ENCODE data around the gene TSPAN4. TPM values are rescaled to one million over a fixed set of nuclear protein-coding genes. Genes with fewer than 3 reads are reported as not detected.
A peak's percentile ranks its signal among the peaks of the same experiment; 100 is the strongest.

Gene TSPAN4
- total RNA-seq, 1 donor from 2014 or later: 40.2 TPM

- DNase-seq (ENCODE audit: low read depth, low spot score): no peak
- peaks cover 18% of the 10 kb centered on the region for H3K4me1 Mint-ChIP-seq
- peaks cover 15% of the 10 kb centered on the region for H3K27me3 Mint-ChIP-seq (ENCODE audit: low read depth)
These were observed 1.4 kb downstream of the TSPAN4 start for GRCh38 chr11:843818-844692.

DNA sequence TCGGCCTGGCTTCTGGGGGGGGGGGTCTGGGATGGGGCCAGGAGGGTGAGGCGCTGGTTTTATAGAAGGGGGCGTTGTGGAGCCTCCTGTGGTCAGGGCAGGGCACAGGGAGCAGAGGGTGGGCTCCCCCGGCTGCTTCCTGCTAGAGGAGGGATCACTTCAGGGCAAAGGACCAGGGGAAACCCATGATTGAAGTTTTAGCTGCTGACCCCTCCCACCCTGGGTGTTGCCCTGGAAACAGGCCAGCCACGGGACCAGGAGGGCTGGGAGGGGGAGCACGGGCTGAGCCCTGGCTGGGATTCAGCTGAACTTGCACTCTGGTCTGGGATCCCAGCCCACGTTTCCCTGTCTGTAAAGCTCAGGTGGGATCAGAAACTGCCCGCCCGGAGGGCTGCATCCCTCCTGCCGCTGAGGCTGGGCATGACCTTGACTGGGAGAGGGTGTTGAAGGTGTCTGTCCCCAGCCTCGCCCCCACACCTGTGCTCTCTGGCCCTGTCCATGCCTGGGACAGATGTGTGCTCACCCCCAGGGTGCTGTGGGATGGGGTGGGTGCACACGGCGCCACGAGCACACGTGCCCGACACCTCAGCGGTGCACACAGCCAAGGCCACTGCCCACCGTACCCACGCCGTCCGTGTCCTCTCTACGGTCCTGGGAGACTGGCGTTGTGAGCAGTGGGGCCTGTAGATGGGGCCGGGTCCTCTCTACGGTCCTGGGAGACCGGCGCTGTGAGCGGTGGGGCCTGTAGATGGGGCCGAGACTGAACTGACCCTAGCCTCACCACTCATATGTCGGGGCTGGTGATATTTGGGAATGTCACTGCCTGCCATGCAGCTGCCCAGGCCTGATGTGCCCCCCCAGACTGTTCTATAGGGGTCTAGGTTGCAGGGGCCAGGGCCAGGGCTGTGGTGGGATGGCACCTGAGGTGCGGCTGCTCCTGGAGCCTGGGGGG is 2.3 kb downstream of the TSPAN4 start:
- Mint-ChIP-seq H3K9me3 (no peaks in the 10 kb centered on the region), H3K27me3 (ENCODE audit: low read depth) (peaks cover 15% of the 10 kb centered on the region), H3K4me1 (peaks cover 18% of the 10 kb centered on the region), H3K36me3 (ENCODE audit: low read depth) (peaks cover 5% of the 10 kb centered on the region), H3K4me3 (peak overlapping the region; percentile 89), H3K27ac (ENCODE audit: unreplicated experiment) (no peak overlapping the region)
- peak; percentile 64 for DNase-seq (ENCODE audit: low read depth, low spot score)
- TF ChIP-seq, protein P1, sequence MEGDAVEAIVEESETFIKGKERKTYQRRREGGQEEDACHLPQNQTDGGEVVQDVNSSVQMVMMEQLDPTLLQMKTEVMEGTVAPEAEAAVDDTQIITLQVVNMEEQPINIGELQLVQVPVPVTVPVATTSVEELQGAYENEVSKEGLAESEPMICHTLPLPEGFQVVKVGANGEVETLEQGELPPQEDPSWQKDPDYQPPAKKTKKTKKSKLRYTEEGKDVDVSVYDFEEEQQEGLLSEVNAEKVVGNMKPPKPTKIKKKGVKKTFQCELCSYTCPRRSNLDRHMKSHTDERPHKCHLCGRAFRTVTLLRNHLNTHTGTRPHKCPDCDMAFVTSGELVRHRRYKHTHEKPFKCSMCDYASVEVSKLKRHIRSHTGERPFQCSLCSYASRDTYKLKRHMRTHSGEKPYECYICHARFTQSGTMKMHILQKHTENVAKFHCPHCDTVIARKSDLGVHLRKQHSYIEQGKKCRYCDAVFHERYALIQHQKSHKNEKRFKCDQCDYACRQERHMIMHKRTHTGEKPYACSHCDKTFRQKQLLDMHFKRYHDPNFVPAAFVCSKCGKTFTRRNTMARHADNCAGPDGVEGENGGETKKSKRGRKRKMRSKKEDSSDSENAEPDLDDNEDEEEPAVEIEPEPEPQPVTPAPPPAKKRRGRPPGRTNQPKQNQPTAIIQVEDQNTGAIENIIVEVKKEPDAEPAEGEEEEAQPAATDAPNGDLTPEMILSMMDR (conservative IDR thresholded peaks at IDR 0.05): peak; percentile 36

More at GRCh38 chr11:843818-844692, 1.4 kb downstream of the TSPAN4 start:
- Mint-ChIP-seq H3K36me3 (ENCODE audit: low read depth) (peaks cover 5% of the 10 kb centered on the region), H3K27ac (ENCODE audit: unreplicated experiment) (no peak overlapping the region), H3K4me3 (peak overlapping the region; percentile 89), H3K9me3 (no peaks in the 10 kb centered on the region)
- TF ChIP-seq, protein P1 (conservative IDR thresholded peaks at IDR 0.05): no peak

DNA sequence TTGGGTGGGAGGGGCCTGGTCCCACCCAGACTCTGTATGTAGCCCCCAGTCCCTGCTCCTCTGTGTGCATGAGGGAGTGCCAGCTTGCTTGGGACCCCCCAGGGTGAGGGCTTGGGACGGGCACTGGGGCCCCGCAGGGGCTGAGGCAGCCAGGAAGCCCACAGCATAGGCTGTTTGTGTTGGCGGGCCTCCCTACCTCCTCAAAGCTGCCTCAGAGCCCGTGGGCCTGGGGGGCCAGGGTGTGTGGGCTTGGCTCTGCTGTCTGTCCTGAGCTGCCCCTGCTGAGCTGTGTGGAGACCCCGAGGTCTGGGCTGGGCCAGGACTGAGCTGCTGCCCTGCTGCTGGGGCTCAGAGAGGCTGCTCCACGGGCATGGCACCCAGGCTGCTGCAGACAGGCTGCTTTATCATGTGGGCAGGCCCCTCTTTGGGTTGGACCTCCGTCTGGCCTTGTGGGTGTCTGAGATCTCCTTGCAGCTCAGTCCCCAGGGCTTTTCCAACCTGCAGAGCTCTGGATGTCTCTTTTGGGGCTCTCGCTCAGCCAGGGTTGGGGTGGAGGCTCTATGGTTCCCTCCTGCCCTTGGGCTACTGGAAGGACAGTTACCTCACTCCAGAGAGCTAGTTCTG is 3.3 kb downstream of the TSPAN4 start:
- no peak for DNase-seq (ENCODE audit: low read depth, low spot score)
- Mint-ChIP-seq H3K4me3 (peak overlapping the region; percentile 62), H3K4me1 (peaks cover 11% of the 10 kb centered on the region), H3K27me3 (ENCODE audit: low read depth) (peaks cover 20% of the 10 kb centered on the region), H3K9me3 (no peaks in the 10 kb centered on the region), H3K27ac (ENCODE audit: unreplicated experiment) (no peak overlapping the region), H3K36me3 (ENCODE audit: low read depth) (no peaks in the 10 kb centered on the region)
- TF ChIP-seq, protein P1 (conservative IDR thresholded peaks at IDR 0.05): no peak

- no peaks in the 10 kb centered on the region for H3K36me3 Mint-ChIP-seq (ENCODE audit: low read depth)
- peaks cover 6% of the 10 kb centered on the region for H3K4me1 Mint-ChIP-seq
- H3K9me3 Mint-ChIP-seq: no peaks in the 10 kb centered on the region
- TF ChIP-seq, protein P1 (conservative IDR thresholded peaks at IDR 0.05): no peak
- H3K4me3 Mint-ChIP-seq: peak overlapping the region; percentile 79
- no peak for DNase-seq (ENCODE audit: low read depth, low spot score)
- peaks cover 25% of the 10 kb centered on the region for H3K27me3 Mint-ChIP-seq (ENCODE audit: low read depth)
- H3K27ac Mint-ChIP-seq (ENCODE audit: unreplicated experiment): no peak overlapping the region
These were observed 3.9 kb downstream of the TSPAN4 start for GRCh38 chr11:846496-847098.

- peaks cover 31% of the 10 kb centered on the region for H3K27me3 Mint-ChIP-seq (ENCODE audit: low read depth)
- H3K4me1 Mint-ChIP-seq: peaks cover 6% of the 10 kb centered on the region
- no peak overlapping the region for H3K27ac Mint-ChIP-seq (ENCODE audit: unreplicated experiment)
These were observed 5.2 kb downstream of the TSPAN4 start for GRCh38 chr11:847876-848275.

More at GRCh38 chr11:847876-848275, 5.2 kb downstream of the TSPAN4 start:
- no peak for DNase-seq (ENCODE audit: low read depth, low spot score)
- TF ChIP-seq, protein P1 (conservative IDR thresholded peaks at IDR 0.05): no peak
- H3K9me3 Mint-ChIP-seq: no peaks in the 10 kb centered on the region
- no peak overlapping the region for H3K4me3 Mint-ChIP-seq
- H3K36me3 Mint-ChIP-seq (ENCODE audit: low read depth): no peaks in the 10 kb centered on the region
